ENCODE measurements around the gene PHACTR3. TPM values are rescaled to one million over a fixed set of nuclear protein-coding genes. Genes with fewer than 3 reads are reported as not detected.

The PHACTR3 gene
- total and polyA plus RNA-seq, 4 donors: 0.14 to 0.42 (median 0.17) TPM

- Histone ChIP-seq H3K4me1 (ENCODE audit: control insufficient read depth in 4 of 4, insufficient read depth in 4 of 4, low read length in 3 of 4) (no peaks in the 10 kb centered on the region), H3K4me3 (ENCODE audit: low read depth in 1 of 3, low read length in 3 of 3) (no peak overlapping the region), H3K9me3 (ENCODE audit: control insufficient read depth in 4 of 4, low read length in 3 of 4) (no peaks in the 10 kb centered on the region), H3K9ac (ENCODE audit: low read depth in 1 of 2, low read length in 2 of 2) (no peak overlapping the region), H3K27ac (ENCODE audit: low read depth in 1 of 2, low read length in 2 of 2) (no peak overlapping the region), H3K36me3 (ENCODE audit: control insufficient read depth in 4 of 4, insufficient read depth in 3 of 4, low read depth in 1 of 4, low read length in 3 of 4) (no peaks in the 10 kb centered on the region), H3K27me3 (ENCODE audit: control insufficient read depth in 4 of 4, insufficient read depth in 4 of 4, low read length in 3 of 4) (no peaks in the 10 kb centered on the region)
- WGBS: 88% methylated on average over 12 of the region's 12 CpGs
- no peak for DNase-seq (ENCODE audit: low spot score)
- TF ChIP-seq YY1 (IDR thresholded peaks at IDR 0.05): no peak
- TF ChIP-seq NR2F2 (IDR thresholded peaks at IDR 0.05): no peak
- TF ChIP-seq TAF1 (conservative IDR thresholded peaks at IDR 0.05): no peak
- TF ChIP-seq MAX (IDR thresholded peaks at IDR 0.05): no peak
- no peak for TF ChIP-seq HNF4G (IDR thresholded peaks at IDR 0.05)
- no peak for TF ChIP-seq RAD21 (IDR thresholded peaks at IDR 0.05)
- TF ChIP-seq ATF3 (IDR thresholded peaks at IDR 0.05): no peak
- TF ChIP-seq HNF4A (conservative IDR thresholded peaks at IDR 0.05): no peak
- TF ChIP-seq ZBTB33 (IDR thresholded peaks at IDR 0.05): no peak
- TF ChIP-seq FOXA1 (IDR thresholded peaks at IDR 0.05): no peak
- TF ChIP-seq SP1 (IDR thresholded peaks at IDR 0.05): no peak
- no peak for TF ChIP-seq RXRA (IDR thresholded peaks at IDR 0.05)
- TF ChIP-seq FOXA2 (IDR thresholded peaks at IDR 0.05): no peak
- no peak for TF ChIP-seq REST (IDR thresholded peaks at IDR 0.05)
- TF ChIP-seq GABPA (IDR thresholded peaks at IDR 0.05 in 1 of 2, conservative IDR thresholded peaks at IDR 0.05 in 1 of 2): no peak
- TF ChIP-seq EGR1 (IDR thresholded peaks at IDR 0.05; ENCODE audit: low read depth in 2 of 2): no peak
- no peak for TF ChIP-seq JUND (IDR thresholded peaks at IDR 0.05)
- no peak for TF ChIP-seq CTCF (IDR thresholded peaks at IDR 0.05; ENCODE audit: low read depth, low read length, missing input control)
Observed at GRCh38 chr20:59718751-59719150, 114.4 kb downstream of the PHACTR3 start.

All from liver (tissue), 9 donors.